WTC11 (cell line): ENCODE data around the gene SPACA9.

ENCODE experiments used
- AFF4 ChIP-seq: sonication (generic); formaldehyde crosslinking; IDR thresholded peaks from 2 replicates; pipeline ENCODE4 v1.8.1; 2023; ENCODE audit warnings: mild to moderate bottlenecking, missing genetic modification reagents, borderline replicate concordance
- AR ChIP-seq: fragments of 250-450 bp; sonication (Bioruptor Pico); IDR thresholded peaks from 2 replicates; pipeline ENCODE4 v1.9.0; 2021; ENCODE audit warnings: mild to moderate bottlenecking
- ATF3 ChIP-seq: sonication (generic); formaldehyde crosslinking; conservative IDR thresholded peaks from 2 replicates; pipeline ENCODE4 v1.8.1; 2022; ENCODE audit warnings: mild to moderate bottlenecking, missing genetic modification reagents
- CTCF ChIP-seq: fragments of 200-600 bp; IDR thresholded peaks from 2 replicates; pipeline ENCODE4 v1.8.0; 2022; ENCODE audit warnings: antibody characterized with exemption
- ESRRA ChIP-seq: sonication (generic); formaldehyde crosslinking; IDR thresholded peaks from 2 replicates; pipeline ENCODE4 v1.8.1; 2022; ENCODE audit warnings: mild to moderate bottlenecking, missing genetic modification reagents, borderline replicate concordance
- FOXJ3 ChIP-seq: sonication (generic); formaldehyde crosslinking; IDR thresholded peaks from 2 replicates; pipeline ENCODE4 v1.9.0; 2021; ENCODE audit warnings: missing genetic modification reagents, mild to moderate bottlenecking, borderline replicate concordance
- GABPB1 ChIP-seq: sonication (generic); formaldehyde crosslinking; IDR thresholded peaks from 2 replicates; pipeline ENCODE4 v1.8.1; 2023; ENCODE audit warnings: mild to moderate bottlenecking, missing genetic modification reagents
- KAT7 ChIP-seq: sonication (generic); formaldehyde crosslinking; IDR thresholded peaks from 2 replicates; pipeline ENCODE4 v1.8.1; 2023; ENCODE audit warnings: missing genetic modification reagents, mild to moderate bottlenecking, borderline replicate concordance
- MLX ChIP-seq: sonication (generic); formaldehyde crosslinking; IDR thresholded peaks from 2 replicates; pipeline ENCODE4 v1.8.1; 2023; ENCODE audit warnings: mild to moderate bottlenecking, missing genetic modification reagents, moderate library complexity
- MXD4 ChIP-seq: fragments of 250-450 bp; sonication (Bioruptor Pico); IDR thresholded peaks from 2 replicates; pipeline ENCODE4 v1.8.0; 2021; ENCODE audit warnings: mild to moderate bottlenecking, moderate library complexity, borderline replicate concordance
- MYBL2 ChIP-seq: sonication (generic); formaldehyde crosslinking; IDR thresholded peaks from 2 replicates; pipeline ENCODE4 v1.8.1; 2023; ENCODE audit warnings: mild to moderate bottlenecking, moderate library complexity, missing genetic modification reagents
- NR3C1 ChIP-seq: sonication (generic); formaldehyde crosslinking; conservative IDR thresholded peaks from 2 replicates; pipeline ENCODE4 v1.8.1; 2023; ENCODE audit warnings: low read depth, mild to moderate bottlenecking, missing genetic modification reagents
- STAT6 ChIP-seq: sonication (generic); formaldehyde crosslinking; conservative IDR thresholded peaks from 2 replicates; pipeline ENCODE4 v1.8.1; 2023; ENCODE audit warnings: mild to moderate bottlenecking, low read depth, missing genetic modification reagents, moderate library complexity
- ZNF317 ChIP-seq: sonication (generic); formaldehyde crosslinking; IDR thresholded peaks from 2 replicates; pipeline ENCODE4 v1.8.1; 2023; ENCODE audit warnings: low read depth, mild to moderate bottlenecking, moderate library complexity, missing genetic modification reagents, borderline replicate concordance

- TF ChIP-seq CTCF (no peak), ZNF317 (CRISPR knock-in tag) (no peak), STAT6 (CRISPR knock-in tag) (no peak), KAT7 (no peak), NR3C1 (CRISPR knock-in tag) (no peak), GABPB1 (CRISPR knock-in tag) (no peak), MYBL2 (no peak), MXD4 (no peak), MLX (CRISPR knock-in tag) (no peak), ESRRA (CRISPR knock-in tag) (no peak), AFF4 (CRISPR knock-in tag) (no peak), ATF3 (CRISPR knock-in tag) (no peak), AR (CRISPR knock-in tag) (no peak), FOXJ3 (CRISPR knock-in tag) (no peak)
Measured at GRCh38 chr9:132883349-132884294, 4.9 kb downstream of the SPACA9 start.
